Temporal lobe (tissue), 2 donors: ENCODE measurements around the gene ATCAY. TPM values are rescaled to one million over a fixed set of nuclear protein-coding genes. Genes with fewer than 3 reads are reported as not detected.

Experiments
- small RNA-seq: library from RNA; depleted of rRNA; stranded (forward); fragments of <200 nt; gene quantifications from one replicate; pipeline ENCODE3, GENCODE V24; 2014; ENCODE audit warnings: low replicate concordance
- total RNA-seq: library from RNA; depleted of rRNA; stranded (reverse); fragments of >200 nt; gene quantifications from one replicate; pipeline ENCODE4 v1.2.3, GENCODE V29; 2014

The ATCAY gene
- total RNA-seq, 1 donor from 2014 or later, result 85.8 TPM

Small RNA genes within 50 kb of the gene (small RNA-seq; reads per million reads assigned to genes)
- gene RN7SL202P, result not detected

Other genes starting within 250 kb of the ATCAY start
- 22.4 TPM for gene PIP5K1C, start 180.2 kb upstream of the ATCAY start, total RNA-seq
- under 0.01 TPM for gene TJP3, start 172.3 kb upstream of the ATCAY start, total RNA-seq
- gene APBA3, start 119.0 kb upstream of the ATCAY start, total RNA-seq, result 12.3 TPM
- gene MRPL54, start 118.0 kb upstream of the ATCAY start, total RNA-seq, result 21.4 TPM
- not detected for gene RAX2, start 108.5 kb upstream of the ATCAY start, total RNA-seq
- 16.0 TPM for gene MATK, start 94.3 kb upstream of the ATCAY start, total RNA-seq
- 4.7 TPM for gene ZFR2, start 11.6 kb upstream of the ATCAY start, total RNA-seq
- not detected for gene NMRK2, start 52.4 kb downstream of the ATCAY start, total RNA-seq
- 48.7 TPM for gene DAPK3, start 90.4 kb downstream of the ATCAY start, total RNA-seq
- gene EEF2, start 104.8 kb downstream of the ATCAY start, total RNA-seq, result 1,871 TPM
- gene PIAS4, start 127.1 kb downstream of the ATCAY start, total RNA-seq, result 12.8 TPM
- 2.7 TPM for gene ZBTB7A, start 186.2 kb downstream of the ATCAY start, total RNA-seq
- gene MAP2K2, start 243.4 kb downstream of the ATCAY start, total RNA-seq, result 64.4 TPM